SW480 (cell line): Measurements from ENCODE around the gene PKP1.

Experiments used
- DNase-seq: peaks from one replicate; pipeline ENCODE4 v3.0.0-alpha.2; 2016; ENCODE audit warnings: low spot score

Gene PKP1

DNA sequence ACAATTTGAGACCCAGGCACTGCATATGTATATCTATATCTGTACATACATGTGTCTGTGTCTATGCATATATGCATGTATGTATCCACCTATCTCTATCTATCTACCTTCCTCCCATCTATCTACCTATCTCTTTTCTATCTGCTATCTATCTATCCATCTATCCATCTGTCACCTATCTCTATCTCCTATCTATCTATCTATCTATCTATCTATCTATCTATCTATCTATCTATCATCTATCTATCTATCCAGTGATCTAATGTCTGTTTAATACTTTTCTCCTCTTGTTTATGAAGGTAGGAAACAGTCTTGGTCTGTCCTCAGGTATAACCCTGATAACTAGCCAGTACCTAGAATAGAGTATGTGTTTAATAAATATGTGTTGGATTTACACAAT, 68.3 kb downstream of the PKP1 start:
- no peak for DNase-seq

DNA sequence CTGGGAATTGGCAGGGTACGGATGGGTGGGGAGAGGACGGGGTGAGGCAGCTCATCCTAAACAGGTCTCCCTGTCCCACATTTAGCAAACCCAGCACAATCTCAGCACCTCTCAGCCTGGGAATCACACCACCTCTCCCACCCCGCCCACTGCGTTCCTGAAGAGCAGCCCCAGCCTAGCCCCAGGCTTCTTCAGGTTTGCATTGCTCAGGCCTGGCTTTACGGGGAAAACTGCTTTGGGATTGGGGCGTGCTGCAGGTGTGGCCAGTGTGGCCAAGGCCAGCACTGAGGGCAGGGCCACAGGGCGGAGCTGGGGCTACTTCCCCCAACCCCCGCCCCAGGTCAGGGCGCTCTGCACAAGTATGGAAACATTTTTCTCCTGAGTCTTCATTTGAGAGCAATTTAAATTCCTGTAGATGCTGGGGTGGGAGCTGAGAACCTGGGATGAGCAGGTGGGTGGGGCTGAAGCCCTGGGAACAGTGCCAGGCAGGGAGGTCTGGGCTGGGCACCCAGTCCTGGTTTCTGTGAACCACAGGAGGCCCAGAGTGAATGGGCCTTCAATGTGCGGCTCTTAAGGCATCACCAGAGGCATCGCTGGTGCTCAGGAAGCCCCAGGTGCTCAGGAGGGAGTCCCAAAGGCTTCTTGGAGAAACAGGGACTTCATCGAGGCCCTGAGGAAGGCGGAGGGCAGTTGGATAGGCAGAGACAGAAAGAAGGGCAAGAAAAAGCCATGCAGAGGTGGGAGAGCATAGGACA, 70.1 kb downstream of the PKP1 start:
- DNase-seq = peak; percentile 22

DNA sequence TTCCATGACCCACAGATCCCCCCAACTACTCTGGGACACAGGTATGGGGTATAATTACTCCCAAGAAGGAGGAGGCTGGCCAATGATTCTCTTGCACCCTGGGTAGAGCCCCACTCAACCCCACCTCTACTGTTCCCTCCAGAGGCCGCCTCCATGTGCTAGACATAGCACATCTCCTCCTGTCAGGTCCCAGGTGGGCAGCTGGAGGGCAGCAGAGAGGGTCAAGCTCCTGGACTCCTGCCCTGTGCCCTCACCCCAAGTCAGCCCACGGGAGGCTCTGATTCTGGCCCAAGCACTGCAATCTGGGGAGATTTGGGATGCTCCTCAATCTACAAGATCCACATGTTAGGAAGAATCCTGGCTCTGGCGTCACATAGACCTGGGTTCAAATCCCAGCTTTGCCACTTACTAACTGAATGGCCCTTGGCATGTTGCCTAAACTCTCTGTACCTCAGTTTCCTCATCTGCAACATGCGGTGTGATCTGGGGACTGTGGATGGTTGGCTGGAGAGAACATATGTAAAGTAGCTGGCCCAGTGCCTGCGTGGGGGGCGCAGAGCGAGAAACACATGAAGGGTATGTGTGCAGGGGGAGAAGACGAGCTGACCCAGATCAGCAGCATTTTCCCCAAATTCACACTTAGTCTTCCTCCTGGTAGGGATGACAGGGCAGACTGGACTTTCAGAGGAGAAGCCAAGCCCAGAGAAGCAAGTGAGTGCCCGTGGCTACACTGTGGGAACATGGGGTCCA, 71.0 kb downstream of the PKP1 start:
- DNase-seq = no peak

DNA sequence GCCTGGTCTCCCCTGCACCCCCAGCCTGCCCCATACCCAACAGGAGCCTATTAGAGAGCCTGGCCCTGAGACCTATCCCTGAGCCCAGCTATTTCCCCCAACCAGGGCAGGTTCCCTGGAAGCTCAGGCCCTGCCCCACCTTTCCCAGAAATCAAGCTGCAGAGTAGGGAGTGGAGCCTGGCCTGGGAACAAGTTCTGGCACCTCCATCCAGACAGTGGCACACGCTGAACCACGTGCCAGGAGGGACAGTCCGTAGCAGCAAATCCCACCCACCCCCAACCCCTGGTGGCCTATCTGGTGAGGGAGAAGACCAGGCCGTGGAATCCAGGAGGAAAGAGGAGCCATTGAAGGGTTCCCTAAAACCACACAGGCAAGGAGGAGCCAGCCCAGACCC, 71.6 kb downstream of the PKP1 start:
- DNase-seq = no peak

DNA sequence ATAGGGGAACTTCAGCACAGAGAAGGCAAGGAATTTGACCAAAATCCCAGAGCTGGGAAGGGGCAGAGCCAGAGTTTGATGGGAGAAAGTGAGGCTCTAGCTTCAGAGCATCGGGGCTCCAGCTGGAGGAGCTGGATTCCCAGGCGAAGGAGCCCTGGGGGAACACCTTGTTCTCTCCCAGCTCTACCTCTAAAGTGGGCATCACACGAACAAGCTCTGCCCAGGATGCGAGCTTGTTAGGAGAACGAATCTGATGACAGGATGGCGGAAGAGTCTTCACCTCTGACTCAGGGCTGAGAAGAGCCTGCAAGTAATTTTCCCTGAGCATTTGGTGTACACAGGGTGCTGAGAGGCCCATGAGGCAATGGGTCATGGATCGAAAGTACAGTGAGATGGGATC, 72.2 kb downstream of the PKP1 start:
- no peak for DNase-seq

DNA sequence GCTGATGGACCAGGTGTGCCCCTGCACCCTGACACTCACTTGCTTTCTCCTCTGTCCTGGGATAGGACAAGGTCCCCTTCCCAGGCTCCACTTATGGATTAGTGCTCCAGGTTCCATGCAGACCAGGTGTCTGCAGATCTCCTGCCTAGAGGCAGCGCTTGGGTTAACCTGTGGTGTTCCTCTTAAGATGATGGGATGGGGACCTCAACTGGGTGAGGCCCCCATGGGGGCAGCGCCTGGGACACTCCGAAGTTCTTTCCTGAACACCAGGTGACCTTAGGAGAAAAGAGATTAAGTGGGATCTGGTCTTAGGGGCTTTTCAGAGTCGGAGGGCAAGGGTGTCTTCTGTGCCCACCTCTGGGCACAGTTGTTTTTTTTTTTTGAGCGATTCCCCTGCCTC, 72.9 kb downstream of the PKP1 start:
- no peak for DNase-seq

DNA sequence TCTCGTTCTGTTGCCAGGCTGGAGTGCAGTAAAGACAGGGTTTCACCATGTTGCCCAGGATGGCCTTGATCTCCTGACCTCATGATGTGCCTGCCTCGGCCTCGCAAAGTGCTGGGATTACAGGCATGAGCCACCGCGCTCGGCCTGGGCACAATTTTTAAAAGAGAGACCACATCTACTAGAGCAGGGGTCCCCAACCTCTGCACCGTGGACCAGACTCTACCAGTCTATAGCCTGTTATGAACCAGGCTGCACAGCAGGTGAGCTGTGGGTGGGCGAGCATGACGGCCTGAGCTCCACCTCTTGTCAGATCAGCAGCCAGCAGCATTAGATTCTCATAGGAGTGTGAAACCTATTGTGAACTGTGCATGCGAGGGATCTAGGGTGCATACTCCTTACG, 73.4 kb downstream of the PKP1 start:
- DNase-seq = no peak

DNA sequence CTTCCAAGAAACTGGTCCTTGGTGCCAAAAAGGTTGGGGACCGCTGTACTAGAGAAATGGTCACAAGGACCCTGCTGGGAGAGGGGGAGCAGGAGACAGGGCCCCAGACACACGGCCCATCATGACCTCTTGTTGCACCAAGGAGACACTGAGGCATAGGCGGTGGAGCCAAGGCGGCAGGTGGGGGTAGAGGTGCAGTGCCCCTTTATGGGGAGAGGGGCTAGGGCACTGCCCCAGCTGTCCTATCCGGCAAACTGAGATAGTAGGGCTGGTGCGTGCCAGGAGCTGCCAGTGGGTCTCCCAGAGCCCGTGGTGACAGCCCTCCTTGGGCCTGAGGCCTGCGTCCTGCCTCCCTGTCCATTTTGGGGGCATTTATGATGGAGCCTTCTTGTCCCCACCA, 73.9 kb downstream of the PKP1 start:
- no peak for DNase-seq

DNA sequence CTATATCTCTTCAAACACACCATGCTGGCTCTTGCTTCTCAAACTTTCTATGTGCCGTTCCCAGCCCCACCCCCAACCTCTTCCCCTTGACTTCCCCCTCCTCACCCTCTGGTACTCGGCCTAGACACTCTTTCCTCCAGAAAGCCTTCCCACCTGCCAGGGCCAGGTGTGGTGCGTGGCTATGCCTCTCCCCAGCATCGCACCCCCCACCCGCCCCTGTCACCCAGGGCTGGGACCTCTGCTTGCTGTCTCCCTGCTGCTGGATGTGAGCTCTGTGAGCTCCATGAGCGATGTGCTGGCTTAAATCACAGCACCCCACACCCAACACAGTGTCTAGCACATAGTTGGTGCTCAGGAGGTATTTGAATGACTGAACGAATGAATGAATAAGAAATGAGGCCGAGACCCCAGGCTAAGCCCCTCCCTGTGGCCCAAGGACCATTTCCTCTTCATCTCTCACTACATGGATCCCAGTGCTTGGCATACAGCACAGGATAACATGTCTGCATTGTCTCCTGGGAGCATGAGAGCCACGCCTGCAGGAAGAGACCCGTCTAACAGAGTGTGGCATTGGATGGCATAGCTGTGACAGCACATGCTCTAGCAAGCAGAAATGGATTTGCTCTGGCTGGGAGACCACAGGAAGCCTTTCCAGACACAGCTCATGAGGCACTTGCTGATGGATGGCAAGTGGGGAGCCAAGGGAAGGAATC, 74.5 kb downstream of the PKP1 start:
- no peak for DNase-seq

DNA sequence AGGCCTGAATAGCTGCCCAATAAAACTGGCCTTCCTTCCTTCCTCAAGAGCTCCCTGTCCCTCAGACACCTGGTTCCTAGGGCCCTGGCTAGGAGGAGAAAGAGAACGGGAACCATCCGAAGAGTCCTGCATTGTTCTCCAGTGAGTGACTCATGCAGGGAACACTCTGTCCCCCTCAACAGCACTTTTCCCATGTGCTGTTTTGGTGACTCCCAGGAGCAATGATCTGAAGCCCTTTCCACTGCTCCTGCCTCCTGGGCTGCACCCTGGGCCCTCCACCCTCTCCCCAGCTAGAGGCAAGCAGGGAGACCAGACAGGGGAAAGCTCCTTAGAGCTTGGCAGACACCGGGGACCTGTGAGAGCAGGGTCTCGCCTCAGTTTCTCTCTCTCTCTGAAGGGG, 75.3 kb downstream of the PKP1 start:
- peak; percentile 42 for DNase-seq

DNA sequence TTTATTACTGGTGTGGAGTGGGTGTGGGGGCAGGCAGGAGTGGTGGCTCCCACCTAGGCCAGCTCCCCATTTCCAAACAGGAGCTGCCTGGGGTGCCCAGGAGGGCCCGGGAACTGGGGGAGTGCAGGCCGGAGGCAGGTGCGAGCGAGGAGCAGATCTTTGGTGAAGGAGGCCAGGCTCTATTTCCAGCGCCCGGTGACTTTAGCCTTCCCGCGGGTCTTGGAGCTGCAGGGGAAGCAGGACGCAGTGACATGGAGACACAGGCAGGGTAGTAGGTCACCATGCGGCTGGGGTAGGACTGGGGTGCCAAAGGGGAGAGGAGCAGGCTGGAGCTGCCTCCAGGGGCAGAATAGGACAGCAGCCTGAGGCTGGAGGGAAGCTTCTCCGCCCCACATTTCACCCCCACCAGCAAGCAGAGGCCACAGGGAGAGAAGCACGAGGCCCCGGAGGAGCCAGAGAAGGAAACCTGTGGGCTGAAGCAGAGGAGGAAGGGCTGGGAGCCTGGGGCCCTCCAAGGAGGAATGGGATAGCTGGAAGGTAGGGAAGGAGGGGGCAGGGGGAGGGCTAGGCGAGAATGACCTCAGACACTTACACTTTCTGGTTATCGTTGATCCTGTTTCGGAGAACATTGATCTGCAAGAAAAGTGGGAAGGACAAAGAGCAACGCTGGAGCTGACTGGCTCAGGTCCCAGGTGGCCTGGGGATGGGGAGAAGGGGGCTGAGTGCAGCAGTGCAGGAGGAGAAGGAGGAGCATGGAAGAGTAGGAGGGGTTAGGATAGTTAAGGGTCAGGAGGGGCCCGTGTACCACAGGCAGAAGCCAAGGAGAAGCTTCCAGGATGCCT, 75.9 kb downstream of the PKP1 start:
- no peak for DNase-seq

DNA sequence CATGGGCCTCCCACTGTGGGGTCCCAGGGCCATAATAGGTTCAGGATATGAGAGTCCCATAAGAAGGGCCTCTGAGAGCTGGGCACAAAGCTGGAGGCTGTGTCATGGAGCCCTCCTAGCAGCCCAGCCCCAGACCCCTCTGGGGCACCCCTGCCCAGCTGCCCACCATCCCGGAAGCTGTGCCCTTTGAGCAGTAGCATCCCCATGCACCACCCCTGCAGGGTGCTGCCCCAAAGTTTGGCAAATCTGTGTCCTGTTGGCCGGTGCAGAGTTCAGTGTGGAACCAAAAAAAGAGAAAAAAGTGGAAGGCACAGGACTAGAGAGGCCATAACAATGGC, 76.5 kb downstream of the PKP1 start:
- no peak for DNase-seq

DNA sequence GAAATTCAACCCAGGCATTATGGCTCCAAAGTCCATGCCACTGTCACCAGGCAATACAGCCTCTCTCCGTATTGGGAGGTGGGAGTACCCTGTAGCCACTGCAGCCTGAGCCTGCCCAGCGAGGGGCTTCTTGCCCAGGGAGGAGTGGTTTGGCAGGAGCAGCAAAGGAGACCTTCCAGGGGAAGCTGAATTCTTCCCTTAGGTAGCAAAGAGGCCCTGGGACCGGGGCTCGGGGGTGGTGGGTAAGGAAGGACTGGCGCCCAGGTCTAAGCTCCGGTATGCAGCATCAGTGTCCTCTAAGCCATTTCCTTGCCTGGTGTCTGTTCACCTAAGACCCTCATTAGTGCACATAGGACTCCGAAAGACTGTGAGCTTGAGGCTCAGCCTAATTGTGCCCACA, 77.2 kb downstream of the PKP1 start:
- DNase-seq = no peak

DNA sequence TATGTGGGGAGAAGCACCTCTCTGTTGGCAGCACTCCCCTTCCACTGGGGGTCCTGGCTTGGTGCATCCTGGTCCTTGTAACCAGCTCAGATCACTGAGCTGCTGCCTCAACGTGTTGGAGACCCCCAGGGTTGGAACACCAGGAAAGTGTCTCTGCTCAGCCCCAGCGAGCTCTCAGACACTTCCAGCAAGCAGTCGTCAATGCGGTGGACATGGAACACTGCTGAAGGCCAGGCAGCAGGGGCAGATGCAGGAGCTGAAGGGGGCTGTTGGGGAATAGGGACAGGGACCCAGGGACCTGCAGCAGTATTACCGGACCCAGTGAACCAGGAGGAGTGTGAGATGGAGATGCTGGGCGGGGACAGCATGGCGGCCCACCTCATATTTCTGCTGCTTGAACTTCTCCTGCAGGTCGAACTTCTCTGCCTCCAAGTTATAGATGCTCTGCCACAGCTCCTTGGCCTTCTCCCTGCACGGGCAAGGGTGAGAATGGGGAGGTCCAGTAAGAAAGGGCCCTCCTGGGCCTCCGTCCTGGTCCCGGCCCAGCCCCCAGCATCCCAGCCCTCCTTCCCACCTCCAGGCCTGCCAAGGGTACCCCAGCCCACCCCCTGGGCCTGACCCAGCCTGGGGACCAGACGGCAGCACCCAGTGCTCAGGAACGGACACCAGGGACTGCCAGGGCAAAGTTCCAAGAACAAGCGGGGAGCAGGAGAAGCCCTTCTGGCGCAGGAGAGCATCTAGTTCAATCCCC, 77.8 kb downstream of the PKP1 start:
- DNase-seq = no peak

DNA sequence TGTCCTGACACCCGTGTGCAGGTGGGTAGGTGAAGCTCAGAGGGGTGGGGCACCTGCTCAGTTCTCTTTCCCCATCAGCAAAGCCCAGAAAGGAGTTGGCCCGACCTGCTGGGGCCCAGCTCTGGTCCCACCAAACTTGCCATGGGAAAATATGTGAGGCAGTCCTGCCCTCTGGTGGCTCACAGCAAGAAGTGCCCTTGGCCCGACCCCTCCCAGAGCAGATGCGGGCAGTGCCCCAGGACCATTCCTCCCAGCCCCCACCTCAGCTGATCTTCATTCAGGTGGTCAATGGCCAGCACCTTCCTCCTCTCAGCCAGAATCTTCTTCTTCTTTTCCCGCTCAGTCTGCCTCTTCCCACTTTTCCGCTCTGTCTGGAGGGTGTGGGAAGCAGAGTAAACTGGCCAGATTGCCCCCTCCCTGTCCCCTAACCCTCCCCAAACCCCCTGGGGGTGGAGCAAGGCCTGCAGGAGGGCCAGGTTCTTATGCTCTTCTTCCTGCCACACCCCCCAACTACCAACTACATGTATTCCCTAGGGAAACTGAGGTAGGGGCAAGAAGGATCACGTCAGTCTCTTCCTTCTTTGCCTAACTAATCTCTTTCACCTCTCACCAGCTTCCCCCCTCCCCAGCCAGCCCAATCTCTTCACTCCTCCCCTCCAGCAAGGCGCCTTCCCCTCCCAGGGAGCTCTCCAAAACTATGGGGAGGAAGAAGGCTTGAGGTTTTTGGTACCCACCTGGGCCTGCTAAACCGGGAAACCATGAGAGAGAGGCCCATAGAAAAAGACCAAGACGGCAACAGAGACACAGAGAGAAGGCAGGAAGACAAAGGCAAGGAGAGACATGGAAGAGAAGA, 78.6 kb downstream of the PKP1 start:
- DNase-seq = peak; percentile 39

DNA sequence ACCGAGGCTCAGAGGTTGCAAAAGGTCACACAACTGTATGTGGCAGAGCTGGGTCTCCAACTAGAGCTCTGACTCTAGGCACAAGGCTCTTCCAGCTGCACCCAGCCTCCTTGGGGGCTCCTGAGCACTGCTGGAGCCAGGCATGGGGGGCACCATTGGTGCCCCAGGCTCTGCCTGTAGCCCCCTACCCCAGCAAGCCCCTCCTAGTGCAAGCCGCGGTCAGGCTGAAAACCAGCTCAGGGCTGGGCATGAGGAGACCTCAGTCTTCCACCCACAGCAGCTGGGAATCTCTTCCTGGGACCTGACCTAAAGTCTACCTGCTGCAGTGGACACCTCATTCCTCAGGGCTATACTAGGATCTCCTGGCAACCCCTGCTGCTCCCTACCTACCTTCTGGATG, 79.6 kb downstream of the PKP1 start:
- DNase-seq = no peak

DNA sequence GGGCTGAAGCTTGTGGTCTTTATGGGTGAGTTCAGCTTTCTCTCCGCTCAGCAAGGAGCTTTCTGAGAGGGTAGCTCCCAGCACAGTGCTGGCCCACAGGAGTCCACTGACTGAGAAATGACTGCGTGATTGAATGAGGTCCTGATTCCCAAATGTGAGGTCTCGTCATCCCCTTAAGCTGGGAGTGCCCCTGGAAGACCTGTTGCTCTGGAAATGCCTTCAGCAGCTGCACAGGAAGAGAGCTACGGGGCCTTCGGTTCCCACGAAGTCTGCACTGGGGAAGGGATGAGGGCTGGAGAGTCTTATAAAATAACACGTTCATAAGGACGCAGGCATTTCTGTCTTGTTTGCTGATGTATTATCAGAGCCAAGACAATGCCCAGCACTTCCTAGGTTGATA, 80.2 kb downstream of the PKP1 start:
- no peak for DNase-seq

DNA sequence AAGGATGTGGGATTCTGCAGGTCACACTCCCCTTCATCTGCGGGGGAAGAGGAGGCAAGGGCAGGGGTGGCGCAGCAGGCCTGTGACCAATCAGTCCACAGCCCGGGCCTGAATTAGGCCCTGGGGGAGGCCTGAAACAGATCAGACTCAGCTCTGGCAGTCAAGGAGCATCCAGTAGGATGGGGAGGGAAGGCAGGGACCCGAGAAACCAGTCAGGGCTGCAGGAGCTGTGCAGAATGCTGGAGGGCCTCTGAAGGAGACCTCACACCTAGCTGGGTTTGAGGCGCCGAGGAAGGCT, 81.5 kb downstream of the PKP1 start:
- DNase-seq = no peak

DNA sequence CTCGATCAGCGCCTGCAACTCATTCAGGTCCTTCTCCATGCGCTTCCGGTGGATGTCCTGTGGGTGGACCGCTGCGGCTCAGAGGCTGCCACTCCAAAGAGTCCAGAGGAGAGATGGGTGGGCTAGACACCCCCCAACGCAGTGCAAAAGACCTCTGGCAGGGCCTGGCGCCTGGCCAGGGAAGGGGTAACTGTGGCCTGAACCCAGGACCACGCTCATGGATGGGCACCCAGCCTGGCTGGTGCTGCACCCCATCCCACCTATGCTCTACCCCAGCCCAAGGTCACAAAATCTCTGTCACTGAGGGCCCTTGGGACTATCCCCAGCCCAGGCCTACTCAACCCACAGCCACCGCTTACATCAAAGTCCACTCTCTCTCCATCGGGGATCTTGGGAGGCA, 81.9 kb downstream of the PKP1 start:
- DNase-seq = no peak

DNA sequence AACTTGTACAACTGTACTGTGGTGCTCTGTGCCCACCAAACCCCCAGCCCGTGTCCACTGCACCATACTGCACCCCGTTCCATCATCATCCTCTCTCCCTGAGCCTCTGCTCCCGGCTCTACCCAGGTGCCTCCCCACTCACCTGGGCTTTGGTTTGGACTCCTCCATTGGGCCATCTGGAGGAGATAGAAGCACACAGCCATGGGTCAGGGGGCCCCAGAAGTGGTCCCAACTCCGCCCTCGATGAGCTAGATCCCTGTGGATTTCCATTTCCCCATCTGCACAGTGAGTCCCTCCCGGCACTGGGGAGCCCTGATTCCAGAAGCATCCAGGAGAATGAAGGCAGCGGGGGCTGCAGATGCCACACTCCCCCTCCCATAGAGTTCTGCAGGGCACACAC, 83.4 kb downstream of the PKP1 start:
- no peak for DNase-seq

DNA sequence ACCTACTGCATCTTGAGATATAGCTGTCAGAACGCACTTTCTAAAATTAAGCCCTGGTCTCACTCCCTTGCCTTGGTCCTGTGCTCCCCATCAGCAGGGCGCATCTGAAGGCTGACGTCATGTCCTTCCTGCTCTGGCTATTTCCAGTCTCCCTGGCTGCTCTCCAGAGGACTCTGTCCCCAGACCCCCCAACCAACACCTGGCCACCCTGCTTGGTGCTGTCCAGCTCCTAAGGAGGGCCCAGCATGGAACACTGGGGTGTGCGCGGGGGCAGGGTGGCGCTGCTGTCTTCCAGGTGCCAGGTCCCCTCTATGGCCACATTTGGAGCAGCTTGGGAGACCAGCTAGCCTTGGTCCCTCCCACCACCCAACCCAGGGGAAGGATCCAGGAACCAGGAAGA, 85.9 kb downstream of the PKP1 start:
- no peak for DNase-seq
